DMS 273 treated with DMSO at 0.1 percent for 48 hours (cell line): ENCODE results near the gene CBX5.
"Not testable (repeated sequence)": the region's sequence is repeated elsewhere in the genome, so short reads cannot be mapped to it uniquely, and the experiment has no call there.

Source experiments
- DNase-seq: peaks from one replicate; lab custom pipeline; 2025; lab: John Stamatoyannopoulos, UW

The CBX5 gene

GRCh38 chr12:54294152-54294952 lies 14.4 kb upstream of the CBX5 start:
- no peak for DNase-seq

DNA sequence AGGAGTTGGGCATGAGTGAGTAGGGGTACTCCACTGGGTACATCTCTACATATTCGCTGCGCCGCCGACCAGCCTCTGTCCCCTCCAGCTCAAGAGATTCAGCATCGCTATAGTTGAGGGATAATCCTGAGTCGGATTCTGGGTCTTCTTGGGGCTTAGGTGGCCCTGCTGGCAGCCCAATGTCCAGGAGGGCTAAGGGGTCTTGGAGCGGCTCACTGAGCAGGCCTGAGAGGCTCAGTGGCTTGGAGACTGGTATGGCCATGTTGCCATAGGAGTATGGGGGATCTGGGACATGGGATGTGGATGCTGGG lies 13.0 kb upstream of the CBX5 start:
- no peak for DNase-seq

DNA sequence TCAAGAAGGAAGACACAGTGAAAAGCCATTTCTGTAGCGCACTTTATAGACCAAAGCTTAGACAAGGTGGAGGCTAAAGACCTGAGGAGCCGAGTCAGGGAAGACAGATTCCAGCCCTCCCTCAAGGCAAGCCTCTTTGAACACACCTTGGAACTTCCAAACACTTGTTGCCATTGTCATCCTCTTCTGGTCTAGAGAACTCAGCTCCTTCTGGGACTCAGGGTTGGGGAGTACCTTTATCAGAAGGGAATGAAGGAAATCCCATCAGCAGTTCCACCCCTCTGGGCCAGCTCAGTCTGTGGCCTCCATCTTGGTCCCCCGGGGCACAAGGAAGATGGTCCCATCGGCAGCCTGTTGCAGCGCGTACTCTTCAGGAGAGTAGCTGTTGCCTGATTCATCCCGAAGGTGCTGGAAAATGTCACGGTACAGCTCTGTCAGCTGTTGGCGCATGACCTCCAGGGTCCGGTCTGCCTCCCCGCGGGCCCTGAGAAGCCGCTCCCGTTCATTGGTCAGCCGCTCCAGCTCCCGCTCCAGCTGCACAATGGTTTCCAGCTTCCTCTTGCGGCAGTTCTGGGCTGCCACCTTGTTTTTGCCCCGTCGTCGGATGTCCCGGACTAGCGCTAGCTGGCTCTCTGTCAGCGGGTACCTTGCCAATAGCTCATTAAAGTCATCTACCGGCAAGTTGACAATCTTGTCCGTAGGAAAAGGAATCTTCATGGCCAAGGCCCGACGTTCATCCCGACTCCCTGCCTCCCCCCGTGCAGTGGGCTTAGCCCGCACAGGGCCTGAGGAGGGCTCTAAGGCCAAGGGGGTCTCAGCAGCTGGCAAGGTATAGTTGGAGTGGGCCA lies 12.4 kb upstream of the CBX5 start:
- DNase-seq: no peak

- peak; percentile 63 for DNase-seq
Measured at GRCh38 chr12:54287261-54288157, 7.6 kb upstream of the CBX5 start.

GRCh38 chr12:54286042-54287030 lies 6.4 kb upstream of the CBX5 start:
- no peak for DNase-seq

GRCh38 chr12:54285150-54286041 lies 5.5 kb upstream of the CBX5 start:
- no peak for DNase-seq

GRCh38 chr12:54284070-54284780 lies 4.3 kb upstream of the CBX5 start:
- DNase-seq: not testable (repeated sequence)

- DNase-seq: no peak
Measured at GRCh38 chr12:54282949-54283593, 3.1 kb upstream of the CBX5 start.

GRCh38 chr12:54281694-54282093 lies 1.8 kb upstream of the CBX5 start:
- not testable (repeated sequence) for DNase-seq

DNA sequence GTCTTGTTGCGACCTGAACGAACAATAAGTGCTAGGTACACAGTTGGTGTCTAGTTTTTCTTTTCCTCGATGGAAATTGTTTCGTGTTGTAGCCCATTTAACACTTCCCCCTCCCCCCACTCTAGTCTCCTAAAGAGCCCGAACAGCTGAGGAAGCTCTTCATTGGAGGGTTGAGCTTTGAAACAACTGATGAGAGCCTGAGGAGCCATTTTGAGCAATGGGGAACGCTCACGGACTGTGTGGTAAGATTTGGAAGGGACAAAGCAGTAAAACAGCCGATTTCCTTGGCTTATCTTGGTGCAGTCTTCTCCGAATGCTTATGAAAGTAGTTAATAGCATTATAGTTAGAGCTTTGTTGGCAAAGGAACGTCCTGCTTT lies 1.3 kb upstream of the CBX5 start:
- DNase-seq: not testable (repeated sequence)

DNA sequence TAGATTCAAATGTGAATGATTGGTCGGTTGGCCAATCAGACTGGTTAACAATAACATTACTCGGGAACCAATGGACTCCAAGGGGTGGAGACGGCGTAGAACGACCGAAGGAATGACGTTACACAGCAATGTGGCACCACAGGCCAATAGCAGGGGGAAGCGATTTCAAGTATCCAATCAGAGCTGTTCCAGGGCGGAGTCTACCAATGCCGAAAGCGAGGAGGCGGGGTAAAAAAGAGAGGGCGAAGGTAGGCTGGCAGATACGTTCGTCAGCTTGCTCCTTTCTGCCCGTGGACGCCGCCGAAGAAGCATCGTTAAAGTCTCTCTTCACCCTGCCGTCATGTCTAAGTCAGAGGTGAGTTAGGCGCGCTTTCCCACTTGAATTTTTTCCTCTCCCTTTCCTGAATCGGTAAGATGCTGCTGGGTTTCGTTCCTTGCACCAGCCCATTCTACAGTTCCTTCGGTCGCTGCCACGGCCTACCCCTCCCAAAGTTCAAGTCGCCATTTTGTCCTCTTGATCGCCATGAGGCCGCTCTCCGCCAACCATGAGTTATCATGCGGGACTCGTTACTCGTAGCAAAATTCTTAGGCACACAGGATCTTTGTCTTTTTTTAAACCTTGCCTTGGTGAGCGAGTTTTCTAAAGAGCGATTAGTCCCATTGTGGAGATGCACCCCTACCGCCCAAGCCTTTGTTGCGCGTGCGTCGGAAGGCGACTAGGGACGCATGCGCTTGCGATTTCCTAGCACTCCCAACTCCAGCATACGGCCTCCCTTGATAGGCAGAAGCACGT lies 742 bp upstream of the CBX5 start, which contains the start of gene HNRNPA1:
Gene HNRNPA1 (plus strand): TSS at position 259 of the 793 bp plus-strand sequence. CDS start 82 bp downstream, at position 341.
- DNase-seq: peak; percentile 98

GRCh38 chr12:54279227-54279631 lies 693 bp downstream of the CBX5 start:
- no peak for DNase-seq

GRCh38 chr12:54277823-54278276 lies 2.1 kb downstream of the CBX5 start:
- no peak for DNase-seq

DNA sequence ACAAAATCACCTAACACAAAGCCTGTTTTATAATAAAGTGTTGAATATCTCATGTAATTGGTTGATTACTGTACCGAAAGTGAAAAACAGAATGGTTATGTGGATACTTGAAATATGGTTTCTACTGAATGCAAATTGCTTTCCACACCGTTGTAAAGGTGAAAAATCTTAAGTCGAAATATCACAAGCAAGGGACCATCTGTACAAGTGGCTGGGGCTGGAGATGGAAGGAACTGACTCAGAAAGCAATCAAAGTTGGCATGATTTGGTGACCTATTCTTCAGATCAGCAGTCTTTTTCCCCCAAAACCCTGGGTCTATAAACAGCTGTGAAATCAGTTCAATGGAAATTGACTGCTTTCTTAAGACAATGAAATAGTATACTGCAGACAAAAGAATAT lies 3.6 kb downstream of the CBX5 start:
- DNase-seq: no peak

DNA sequence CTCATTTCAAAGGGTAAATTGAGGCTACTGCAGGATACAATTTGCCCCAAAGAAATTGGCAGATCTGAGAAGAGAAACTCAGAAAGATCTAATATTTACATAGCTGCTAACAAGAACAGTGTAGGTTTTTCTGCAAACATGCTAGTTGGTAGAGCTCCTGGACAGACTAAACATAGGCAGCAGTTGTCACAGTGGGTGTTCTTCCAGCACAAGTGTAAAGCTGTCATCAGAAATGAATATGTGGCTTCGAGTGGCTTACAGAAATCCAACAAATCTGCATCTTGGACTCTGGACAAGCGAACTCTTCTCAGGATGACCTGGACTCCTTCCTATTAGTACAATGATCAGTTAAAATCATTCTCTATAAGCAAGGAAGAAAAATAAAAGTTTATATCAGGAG lies 5.9 kb downstream of the CBX5 start:
- no peak for DNase-seq

GRCh38 chr12:54272214-54272613 lies 7.7 kb downstream of the CBX5 start:
- DNase-seq: no peak

GRCh38 chr12:54270345-54270744 lies 9.6 kb downstream of the CBX5 start:
- DNase-seq: no peak

DNA sequence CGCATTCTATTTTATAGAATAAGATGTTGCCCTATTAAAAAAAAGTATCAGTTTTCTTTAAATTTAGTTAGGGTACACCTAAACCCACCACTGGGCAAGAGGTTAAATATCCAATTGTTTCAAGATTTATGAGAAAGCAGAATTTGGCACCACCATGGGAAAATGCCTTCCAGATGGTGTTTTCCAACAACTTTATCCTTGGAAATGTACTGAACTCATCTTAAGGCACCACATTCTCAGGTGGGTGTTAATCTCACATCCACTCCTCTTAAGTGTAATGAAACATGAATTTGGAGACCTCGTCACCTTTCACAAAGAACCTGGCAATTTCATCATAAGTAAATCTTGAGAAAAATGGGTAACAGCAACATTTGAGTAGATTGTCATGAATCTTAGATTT lies 13.1 kb downstream of the CBX5 start:
- no peak for DNase-seq
